Natural killer cell (primary cell): Measurements from ENCODE around the gene THBD. TPM values are rescaled to one million over a fixed set of nuclear protein-coding genes. Genes with fewer than 3 reads are reported as not detected.

ENCODE experiments used
- ATAC-seq, 3 donors: fragments of 150-1000 bp in 2 of 3; fragments of 200-7000 bp in 1 of 3; cut with Tn5 transposase; 1 replicate in 1 of 3; 2 replicates in 2 of 3; pipeline ENCODE4 v1.10.0; 2021; ENCODE audit warnings: mild to moderate bottlenecking in 2 of 3, moderate library complexity in 2 of 3
- DNase-seq, 2 donors: peaks; one replicate each; pipeline versions ENCODE4 v3.0.0 to v3.0.0-alpha.2; 2013 to 2021; ENCODE audit warnings: mixed read lengths in 1 of 2
- H3K27ac ChIP-seq: one replicate; pipeline ENCODE4 v1.5.1; 2013; ENCODE audit warnings: mild to moderate bottlenecking, low read length
- H3K27me3 ChIP-seq: one replicate; pipeline ENCODE4 v1.6.1; 2013; ENCODE audit warnings: low read length; ENCODE audit not compliant: control insufficient read depth, insufficient read depth
- H3K36me3 ChIP-seq: one replicate; pipeline ENCODE4 v1.6.1; 2013; ENCODE audit warnings: low read length; ENCODE audit not compliant: control insufficient read depth, insufficient read depth
- H3K4me1 ChIP-seq: one replicate; pipeline ENCODE4 v1.6.1; 2013; ENCODE audit warnings: low read length; ENCODE audit not compliant: control insufficient read depth, insufficient read depth
- H3K4me3 ChIP-seq: one replicate; pipeline ENCODE4 v1.5.1; 2013; ENCODE audit warnings: low read length
- H3K9me3 ChIP-seq: one replicate; pipeline ENCODE4 v1.6.1; 2013; ENCODE audit warnings: low read length; ENCODE audit not compliant: control insufficient read depth, insufficient read depth
- H3K27ac Mint-ChIP-seq, 2 donors: one replicate each; pipeline ENCODE4 v1.8.0; 2022; ENCODE audit warnings: mild to moderate bottlenecking in 2 of 2, mixed read lengths in 2 of 2, moderate library complexity in 1 of 2
- H3K27me3 Mint-ChIP-seq, 2 donors: one replicate each; pipeline ENCODE4 v1.8.0; 2022; ENCODE audit warnings: low read depth in 2 of 2, mixed read lengths in 2 of 2
- H3K36me3 Mint-ChIP-seq: one replicate; pipeline ENCODE4 v1.8.0; 2022; ENCODE audit warnings: mixed read lengths
- H3K4me1 Mint-ChIP-seq, 2 donors: one replicate each; pipeline ENCODE4 v1.8.0; 2022; ENCODE audit warnings: mixed read lengths in 2 of 2
- H3K4me3 Mint-ChIP-seq: one replicate; pipeline ENCODE4 v1.8.0; 2022; ENCODE audit warnings: mild to moderate bottlenecking, moderate library complexity, mixed read lengths
- H3K9me3 Mint-ChIP-seq, 2 donors: one replicate each; pipeline ENCODE4 v1.8.0; 2022; ENCODE audit warnings: mixed read lengths in 2 of 2
- WGBS: methylation state at CpG from one replicate; pipeline ENCODE4 v1.1.7; 2013; ENCODE audit warnings: missing lambda C conversion rate; ENCODE audit not compliant: insufficient coverage; 5-methylcytosine and 5-hydroxymethylcytosine counted together
- intact Hi-C: fragments of 100-400 bp; cut with micrococcal nuclease; formaldehyde crosslinking; loops from one replicate; pipeline ENCODE4 v1.14.2; 2022
- total RNA-seq, 4 donors: library from RNA; stranded (reverse); fragments of 120-200 nt in 1 of 4; gene quantifications; one replicate each; pipeline versions ENCODE4 v1.2.3 to v1.2.4, GENCODE V29; 2013 to 2022
- TF ChIP-seq, protein P1 (sequence below): fragments of 200-600 bp; IDR thresholded peaks from one replicate; pipeline ENCODE4 v1.8.0; 2022; ENCODE audit warnings: antibody characterized with exemption

Gene THBD
- total RNA-seq, 3 donors from 2014 or later (not counting 1 experiment from before 2014, with no cell fraction given) = 2.1 to 2.8 (median 2.1) TPM

DNA sequence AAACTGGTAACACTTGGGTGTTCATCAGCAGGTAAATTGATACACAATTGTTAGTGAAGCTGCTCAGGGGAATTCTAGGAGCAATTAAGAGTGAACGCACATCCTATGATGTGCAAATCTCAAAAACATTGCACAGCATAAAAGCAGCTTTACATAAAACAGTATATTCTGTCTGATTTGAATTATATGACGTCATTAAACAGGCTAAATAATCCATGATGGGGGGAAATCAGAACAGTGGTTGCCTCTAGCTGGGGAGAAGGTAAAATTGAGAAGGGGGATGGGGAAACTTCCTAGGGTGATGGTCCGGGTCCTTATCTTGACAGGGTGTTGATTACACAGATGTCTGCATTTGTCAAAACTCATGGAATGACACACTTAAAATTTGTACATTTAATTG lies 17.3 kb upstream of the THBD start:
- TF ChIP-seq, protein P1, sequence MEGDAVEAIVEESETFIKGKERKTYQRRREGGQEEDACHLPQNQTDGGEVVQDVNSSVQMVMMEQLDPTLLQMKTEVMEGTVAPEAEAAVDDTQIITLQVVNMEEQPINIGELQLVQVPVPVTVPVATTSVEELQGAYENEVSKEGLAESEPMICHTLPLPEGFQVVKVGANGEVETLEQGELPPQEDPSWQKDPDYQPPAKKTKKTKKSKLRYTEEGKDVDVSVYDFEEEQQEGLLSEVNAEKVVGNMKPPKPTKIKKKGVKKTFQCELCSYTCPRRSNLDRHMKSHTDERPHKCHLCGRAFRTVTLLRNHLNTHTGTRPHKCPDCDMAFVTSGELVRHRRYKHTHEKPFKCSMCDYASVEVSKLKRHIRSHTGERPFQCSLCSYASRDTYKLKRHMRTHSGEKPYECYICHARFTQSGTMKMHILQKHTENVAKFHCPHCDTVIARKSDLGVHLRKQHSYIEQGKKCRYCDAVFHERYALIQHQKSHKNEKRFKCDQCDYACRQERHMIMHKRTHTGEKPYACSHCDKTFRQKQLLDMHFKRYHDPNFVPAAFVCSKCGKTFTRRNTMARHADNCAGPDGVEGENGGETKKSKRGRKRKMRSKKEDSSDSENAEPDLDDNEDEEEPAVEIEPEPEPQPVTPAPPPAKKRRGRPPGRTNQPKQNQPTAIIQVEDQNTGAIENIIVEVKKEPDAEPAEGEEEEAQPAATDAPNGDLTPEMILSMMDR = no peak
- DNase-seq = no peak
- no peaks in the 10 kb centered on the region for H3K36me3 ChIP-seq
- Mint-ChIP-seq H3K9me3 (no peaks in the 10 kb centered on the region), H3K27me3 (no peaks in the 10 kb centered on the region), H3K4me1 (no peaks in the 10 kb centered on the region), H3K4me3 (no peak overlapping the region), H3K36me3 (no peaks in the 10 kb centered on the region), H3K27ac (no peak overlapping the region)
- ATAC-seq = no peak
- H3K4me1 ChIP-seq = no peaks in the 10 kb centered on the region
- no peak overlapping the region for H3K4me3 ChIP-seq
- no peaks in the 10 kb centered on the region for H3K9me3 ChIP-seq
- H3K27ac ChIP-seq = no peak overlapping the region
- WGBS = 81% methylated on average over 2 of the region's 3 CpGs
- H3K27me3 ChIP-seq = no peaks in the 10 kb centered on the region
- intact Hi-C loops = no loop called here

DNA sequence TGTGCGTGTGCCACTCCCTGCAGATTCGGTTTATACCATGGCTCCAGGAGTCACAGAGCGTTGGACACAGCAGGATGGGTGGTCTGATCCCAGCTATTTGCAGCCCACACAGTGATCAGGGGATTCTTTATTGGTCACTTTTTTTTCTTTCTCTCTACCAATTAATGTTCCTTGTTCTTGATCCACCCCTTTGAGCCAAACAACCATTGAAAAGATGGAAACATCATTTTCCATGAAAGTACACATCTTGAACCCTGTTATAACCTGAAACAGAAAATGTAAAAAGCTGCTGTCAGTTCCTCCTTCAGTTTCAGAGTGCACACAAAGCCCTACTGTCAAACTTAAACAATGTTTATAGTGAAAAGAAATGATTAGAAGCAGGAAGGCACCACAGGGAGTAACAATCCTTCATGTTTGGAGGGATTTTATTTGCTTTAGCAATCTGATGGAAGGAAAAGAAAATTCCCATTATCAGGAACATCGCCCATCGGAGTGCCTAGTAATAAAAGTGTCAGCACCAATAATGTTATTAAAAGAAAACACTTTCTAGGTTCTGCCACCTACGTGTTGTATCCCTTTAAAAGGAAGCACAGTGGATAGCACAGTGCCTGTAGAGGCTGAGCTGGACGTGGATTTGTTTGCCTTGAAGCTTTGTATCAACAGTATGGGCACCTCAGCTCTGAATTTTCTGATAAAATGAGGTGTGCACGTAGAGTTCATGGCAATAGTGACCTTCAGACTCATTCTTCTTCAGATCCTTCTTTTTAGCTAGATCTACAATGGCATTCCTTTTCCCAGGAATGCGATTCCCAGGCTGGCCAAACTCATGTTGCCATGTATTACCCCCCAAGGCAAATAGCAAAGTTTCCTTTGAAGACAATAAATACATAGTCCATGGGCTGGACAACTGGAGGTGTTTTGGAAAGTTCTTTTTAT lies 16.1 kb upstream of the THBD start:
- no peaks in the 10 kb centered on the region for H3K4me1 ChIP-seq
- DNase-seq = no peak
- H3K27ac Mint-ChIP-seq = no peak overlapping the region
- intact Hi-C loops = no loop called here
- no peaks in the 10 kb centered on the region for H3K9me3 ChIP-seq
- no peak overlapping the region for H3K4me3 ChIP-seq
- no peaks in the 10 kb centered on the region for H3K9me3 Mint-ChIP-seq
- no peaks in the 10 kb centered on the region for H3K27me3 ChIP-seq
- TF ChIP-seq, protein P1 = no peak
- no peak for ATAC-seq
- H3K4me1 Mint-ChIP-seq = no peaks in the 10 kb centered on the region
- H3K36me3 ChIP-seq = no peaks in the 10 kb centered on the region
- H3K27ac ChIP-seq = no peak overlapping the region
- H3K4me3 Mint-ChIP-seq = no peak overlapping the region
- H3K27me3 Mint-ChIP-seq = no peaks in the 10 kb centered on the region
- no peaks in the 10 kb centered on the region for H3K36me3 Mint-ChIP-seq
- WGBS = 86% methylated on average over 7 of the region's 9 CpGs

DNA sequence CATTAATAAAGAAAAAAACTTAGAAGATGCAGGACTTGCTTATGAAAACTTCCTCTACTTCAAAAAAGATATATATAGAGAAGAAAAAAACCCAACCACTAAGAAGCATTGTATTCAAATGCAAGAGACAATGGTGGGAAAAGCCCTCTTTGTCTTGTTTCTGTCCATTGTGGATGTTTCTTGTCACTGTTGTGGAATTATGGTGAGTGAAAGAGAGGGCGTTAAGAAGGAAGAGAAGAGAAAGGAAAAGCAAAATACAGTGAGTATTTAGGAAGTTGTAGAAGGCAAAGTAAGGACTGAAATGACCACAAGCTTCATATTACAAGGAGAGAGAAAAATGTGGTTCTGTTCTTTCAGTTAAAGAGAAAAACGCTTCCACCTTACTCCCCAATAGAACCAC lies 14.1 kb upstream of the THBD start:
- 17% methylated on average over 1 of the region's 2 CpGs for WGBS
- Histone ChIP-seq H3K4me1 (no peaks in the 10 kb centered on the region), H3K9me3 (no peaks in the 10 kb centered on the region), H3K27me3 (no peaks in the 10 kb centered on the region), H3K4me3 (no peak overlapping the region), H3K27ac (no peak overlapping the region), H3K36me3 (no peaks in the 10 kb centered on the region)
- Mint-ChIP-seq H3K36me3 (no peaks in the 10 kb centered on the region), H3K4me3 (no peak overlapping the region), H3K9me3 (no peaks in the 10 kb centered on the region), H3K4me1 (no peaks in the 10 kb centered on the region), H3K27me3 (no peaks in the 10 kb centered on the region), H3K27ac (no peak overlapping the region)
- TF ChIP-seq, protein P1 = no peak
- ATAC-seq (no peak), DNase-seq (no peak)
- intact Hi-C loops = no loop called here
